Nephron progenitor cell (in vitro differentiated cells): ENCODE data around the gene ARPP19.
"Not testable (repeated sequence)": the region's sequence is repeated elsewhere in the genome, so short reads cannot be mapped to it uniquely, and the experiment has no call there.

Experiments used
- DNase-seq: peaks from one replicate; pipeline ENCODE4 v3.0.0; 2021
- H3K27ac Mint-ChIP-seq: 2 replicates; pipeline ENCODE4 v1.8.0; 2021; ENCODE audit warnings: mild to moderate bottlenecking, moderate library complexity, mixed read lengths
- H3K27me3 Mint-ChIP-seq: 2 replicates; pipeline ENCODE4 v1.8.0; 2021; ENCODE audit warnings: mild to moderate bottlenecking, low read depth, mixed read lengths; ENCODE audit not compliant: poor library complexity
- H3K36me3 Mint-ChIP-seq: 2 replicates; pipeline ENCODE4 v1.8.0; 2021; ENCODE audit warnings: low read depth, mixed read lengths
- H3K4me1 Mint-ChIP-seq: 2 replicates; pipeline ENCODE4 v1.8.0; 2021; ENCODE audit warnings: mixed read lengths
- H3K4me3 Mint-ChIP-seq: 2 replicates; pipeline ENCODE4 v1.8.0; 2021; ENCODE audit warnings: mild to moderate bottlenecking, moderate library complexity, mixed read lengths
- H3K9me3 Mint-ChIP-seq: 2 replicates; pipeline ENCODE4 v1.8.0; 2021; ENCODE audit warnings: mild to moderate bottlenecking, moderate library complexity, mixed read lengths
- TF ChIP-seq, protein P1 (sequence below): fragments of 200-600 bp; sonication (generic); IDR thresholded peaks from 2 replicates; pipeline ENCODE4 v1.5.0; 2021; ENCODE audit warnings: antibody characterized with exemption

Gene ARPP19

DNA sequence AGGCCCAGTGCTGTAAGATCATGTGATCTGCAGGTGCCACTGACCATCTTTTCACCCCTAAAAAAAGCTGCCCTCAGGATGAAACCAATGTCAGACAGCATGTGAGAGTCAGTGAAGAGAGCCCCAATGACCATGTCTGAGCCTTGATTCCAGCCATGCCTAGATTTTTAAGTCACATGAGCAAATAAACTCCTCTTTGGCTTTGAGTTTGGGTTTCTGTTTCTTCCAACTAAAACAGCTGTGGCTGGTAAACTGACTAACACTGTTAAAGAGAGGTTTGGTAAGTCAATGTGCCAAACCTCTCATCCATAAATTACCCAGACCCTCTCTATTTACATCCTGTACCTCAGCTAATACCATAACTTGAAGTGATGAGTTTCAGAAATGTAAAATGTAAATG lies 48.4 kb downstream of the ARPP19 start:
- H3K9me3 Mint-ChIP-seq: no peaks in the 10 kb centered on the region
- H3K4me3 Mint-ChIP-seq: no peak overlapping the region
- DNase-seq: no peak
- no peak overlapping the region for H3K27ac Mint-ChIP-seq
- H3K36me3 Mint-ChIP-seq: no peaks in the 10 kb centered on the region
- TF ChIP-seq, protein P1, sequence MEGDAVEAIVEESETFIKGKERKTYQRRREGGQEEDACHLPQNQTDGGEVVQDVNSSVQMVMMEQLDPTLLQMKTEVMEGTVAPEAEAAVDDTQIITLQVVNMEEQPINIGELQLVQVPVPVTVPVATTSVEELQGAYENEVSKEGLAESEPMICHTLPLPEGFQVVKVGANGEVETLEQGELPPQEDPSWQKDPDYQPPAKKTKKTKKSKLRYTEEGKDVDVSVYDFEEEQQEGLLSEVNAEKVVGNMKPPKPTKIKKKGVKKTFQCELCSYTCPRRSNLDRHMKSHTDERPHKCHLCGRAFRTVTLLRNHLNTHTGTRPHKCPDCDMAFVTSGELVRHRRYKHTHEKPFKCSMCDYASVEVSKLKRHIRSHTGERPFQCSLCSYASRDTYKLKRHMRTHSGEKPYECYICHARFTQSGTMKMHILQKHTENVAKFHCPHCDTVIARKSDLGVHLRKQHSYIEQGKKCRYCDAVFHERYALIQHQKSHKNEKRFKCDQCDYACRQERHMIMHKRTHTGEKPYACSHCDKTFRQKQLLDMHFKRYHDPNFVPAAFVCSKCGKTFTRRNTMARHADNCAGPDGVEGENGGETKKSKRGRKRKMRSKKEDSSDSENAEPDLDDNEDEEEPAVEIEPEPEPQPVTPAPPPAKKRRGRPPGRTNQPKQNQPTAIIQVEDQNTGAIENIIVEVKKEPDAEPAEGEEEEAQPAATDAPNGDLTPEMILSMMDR: no peak
- no peaks in the 10 kb centered on the region for H3K4me1 Mint-ChIP-seq
- H3K27me3 Mint-ChIP-seq: peaks cover 21% of the 10 kb centered on the region

DNA sequence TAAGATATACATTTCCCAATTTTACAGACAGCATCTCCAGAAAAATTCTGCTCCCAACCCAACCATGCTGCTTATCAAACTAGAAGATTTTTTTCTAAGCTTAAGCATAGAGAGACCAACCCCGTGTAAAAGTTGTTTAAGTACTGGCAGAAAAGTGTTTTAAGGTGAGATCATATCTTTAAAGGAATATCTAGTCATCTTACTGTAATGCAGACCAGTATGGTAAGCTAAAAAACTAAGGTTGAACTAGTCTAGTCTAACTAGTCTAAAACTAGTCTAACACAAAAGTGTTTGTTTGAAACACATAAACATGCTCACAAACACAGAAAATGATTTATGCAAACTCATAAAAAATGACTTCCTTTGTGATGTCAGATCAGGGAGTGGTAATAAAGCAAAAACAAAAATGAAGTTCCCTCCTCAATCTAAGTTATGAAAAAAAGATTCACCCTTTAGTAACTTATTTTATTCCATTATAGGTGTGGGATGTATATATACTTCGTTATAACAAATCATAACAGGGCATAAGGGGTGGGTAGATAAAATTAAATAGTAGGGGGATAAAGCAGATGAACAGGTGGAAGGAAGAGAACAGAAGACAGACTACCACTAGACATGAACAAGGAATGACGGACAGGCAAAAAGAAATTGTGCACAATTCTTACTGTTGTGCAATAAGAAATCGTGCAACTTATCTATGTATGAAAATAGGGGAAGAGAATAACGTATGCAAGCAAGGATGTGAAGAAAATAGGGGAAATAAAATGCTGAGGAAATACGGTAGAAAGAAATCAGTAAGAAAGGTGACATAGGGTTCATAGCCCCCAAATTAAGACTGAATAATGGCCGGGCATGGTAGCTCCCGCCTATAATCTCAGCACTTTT lies 50.1 kb downstream of the ARPP19 start:
- Mint-ChIP-seq H3K4me3 (no peak overlapping the region), H3K27me3 (peaks cover 17% of the 10 kb centered on the region), H3K9me3 (no peaks in the 10 kb centered on the region), H3K36me3 (no peaks in the 10 kb centered on the region), H3K4me1 (no peaks in the 10 kb centered on the region), H3K27ac (no peak overlapping the region)
- TF ChIP-seq, protein P1: no peak
- DNase-seq: no peak

DNA sequence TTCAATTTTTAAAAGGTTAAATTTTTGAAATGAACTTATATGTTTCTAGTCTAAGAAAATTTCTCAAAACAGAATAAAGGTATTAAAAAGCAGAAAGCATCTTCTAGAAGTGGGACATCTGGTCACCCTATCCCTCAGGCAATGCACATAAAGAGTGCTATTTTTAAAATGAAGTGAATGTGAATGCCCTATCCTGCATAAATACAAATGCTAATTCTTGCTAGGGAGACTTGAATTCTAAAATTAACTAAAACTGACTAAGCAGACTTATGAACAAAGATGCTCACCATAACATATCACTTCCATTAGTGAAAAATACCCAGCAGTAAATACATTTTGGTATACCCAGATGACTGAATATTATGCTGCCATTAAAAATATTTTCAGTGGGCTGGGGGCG lies 51.8 kb downstream of the ARPP19 start:
- TF ChIP-seq, protein P1: no peak
- Mint-ChIP-seq H3K36me3 (no peaks in the 10 kb centered on the region), H3K4me1 (no peaks in the 10 kb centered on the region), H3K4me3 (no peak overlapping the region), H3K27ac (no peak overlapping the region), H3K9me3 (no peaks in the 10 kb centered on the region), H3K27me3 (peaks cover 4% of the 10 kb centered on the region)
- no peak for DNase-seq

DNA sequence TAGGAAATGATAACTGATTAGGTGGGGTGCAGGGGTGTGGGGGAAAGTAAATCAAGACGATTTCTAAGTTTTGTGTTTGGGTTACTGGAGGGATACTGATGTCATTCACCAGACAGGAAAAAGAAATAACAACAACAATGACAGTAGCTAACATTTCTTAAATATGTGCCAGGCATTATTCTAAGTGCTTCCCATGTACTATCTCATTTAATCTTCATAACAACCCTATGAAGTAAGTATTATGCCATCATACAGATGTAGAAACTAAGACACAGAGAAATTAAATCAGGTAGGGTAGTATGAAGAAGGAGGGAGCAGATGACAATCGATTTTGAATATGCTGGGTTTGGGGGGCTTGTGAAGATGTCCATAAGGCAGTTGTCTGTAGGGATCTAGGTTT lies 53.5 kb downstream of the ARPP19 start:
- peaks cover 4% of the 10 kb centered on the region for H3K27me3 Mint-ChIP-seq
- DNase-seq: no peak

DNA sequence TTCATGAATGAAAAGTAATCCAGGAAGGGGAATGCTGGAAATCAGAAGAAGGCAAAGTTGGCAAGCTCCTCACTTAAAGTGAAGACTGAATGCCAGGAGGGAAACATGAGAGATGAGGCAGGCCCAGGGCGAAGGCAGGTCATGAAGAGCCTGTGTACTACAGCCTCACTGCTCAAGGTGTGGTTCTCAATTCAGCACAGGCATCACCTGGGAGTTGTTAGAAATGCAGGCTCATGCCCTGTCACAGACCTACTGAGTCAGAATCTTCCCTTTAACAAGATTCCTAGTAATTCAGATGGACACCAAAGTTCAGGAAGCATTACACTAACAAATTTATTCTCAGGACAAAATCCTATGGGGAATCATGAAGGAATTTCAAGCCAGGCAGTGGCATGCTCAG lies 54.3 kb downstream of the ARPP19 start:
- H3K4me3 Mint-ChIP-seq: no peak overlapping the region
- TF ChIP-seq, protein P1: no peak
- H3K9me3 Mint-ChIP-seq: no peaks in the 10 kb centered on the region
- no peaks in the 10 kb centered on the region for H3K4me1 Mint-ChIP-seq
- H3K36me3 Mint-ChIP-seq: no peaks in the 10 kb centered on the region
- H3K27ac Mint-ChIP-seq: no peak overlapping the region
- DNase-seq: no peak
- peaks cover 4% of the 10 kb centered on the region for H3K27me3 Mint-ChIP-seq

More for the DNA sequence above, 53.5 kb downstream of the ARPP19 start:
- H3K4me1 Mint-ChIP-seq: no peaks in the 10 kb centered on the region
- no peaks in the 10 kb centered on the region for H3K36me3 Mint-ChIP-seq
- H3K27ac Mint-ChIP-seq: no peak overlapping the region
- no peak overlapping the region for H3K4me3 Mint-ChIP-seq
- no peaks in the 10 kb centered on the region for H3K9me3 Mint-ChIP-seq
- TF ChIP-seq, protein P1: no peak

DNA sequence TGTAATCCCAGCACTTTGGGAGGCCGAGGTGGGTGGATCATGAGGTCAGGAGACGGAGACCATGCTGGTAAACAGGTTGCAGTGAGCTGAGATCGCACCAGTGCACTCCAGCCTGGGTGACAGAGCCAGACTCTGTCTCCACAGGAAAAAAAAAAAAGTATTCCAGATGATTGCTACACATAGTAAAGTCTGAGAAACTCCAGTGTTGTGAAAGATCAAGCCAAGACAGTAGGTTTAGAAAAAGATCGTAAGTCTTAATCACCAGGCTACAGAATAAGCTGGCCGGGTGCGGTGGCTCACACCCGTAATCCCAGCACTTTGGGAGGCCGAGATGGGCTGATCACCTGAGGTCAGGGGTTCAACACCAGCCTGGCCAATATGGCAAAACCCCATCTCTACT lies 56.0 kb downstream of the ARPP19 start:
- not testable (repeated sequence) for H3K9me3 Mint-ChIP-seq, H3K4me3 Mint-ChIP-seq, H3K36me3 Mint-ChIP-seq, H3K4me1 Mint-ChIP-seq, DNase-seq, H3K27ac Mint-ChIP-seq, H3K27me3 Mint-ChIP-seq
